Activated naive CD8-positive, alpha-beta T cell treated with anti-CD3 and anti-CD28 coated beads, Interleukin-2, amount 50 U/mL, for 24 hours (primary cell): ENCODE measurements around the gene TSPY8.
"Not testable (repeated sequence)": the region's sequence is repeated elsewhere in the genome, so short reads cannot be mapped to it uniquely, and the experiment has no call there.

Source experiments
- ATAC-seq: fragments of 150-1000 bp; cut with Tn5 transposase; one replicate; pipeline ENCODE4 v1.10.0; 2021
- DNase-seq: peaks from one replicate; pipeline ENCODE4 v3.0.0; 2021
- H3K27ac Mint-ChIP-seq: one replicate; pipeline ENCODE4 v1.8.0; 2021; ENCODE audit warnings: mild to moderate bottlenecking, mixed read lengths
- H3K27me3 Mint-ChIP-seq: one replicate; pipeline ENCODE4 v1.8.0; 2021; ENCODE audit warnings: mixed read lengths
- H3K36me3 Mint-ChIP-seq: one replicate; pipeline ENCODE4 v1.8.0; 2021; ENCODE audit warnings: low read depth, mixed read lengths
- H3K4me1 Mint-ChIP-seq: one replicate; pipeline ENCODE4 v1.8.0; 2021; ENCODE audit warnings: mixed read lengths
- H3K4me3 Mint-ChIP-seq: one replicate; pipeline ENCODE4 v1.8.0; 2021; ENCODE audit warnings: mild to moderate bottlenecking, moderate library complexity, mixed read lengths
- H3K9me3 Mint-ChIP-seq: one replicate; pipeline ENCODE4 v1.8.0; 2021; ENCODE audit warnings: mixed read lengths

TSPY8 gene

GRCh38 chrY:9357497-9357896, at the start of gene TSPY8:
Gene TSPY8, plus strand, starts transcription at chrY:9357797. Its CDS starts 46 bp downstream, at chrY:9357843.
- not testable (repeated sequence) for ATAC-seq, H3K27ac Mint-ChIP-seq, H3K4me3 Mint-ChIP-seq, H3K9me3 Mint-ChIP-seq, H3K4me1 Mint-ChIP-seq, H3K27me3 Mint-ChIP-seq, DNase-seq, H3K36me3 Mint-ChIP-seq

- Mint-ChIP-seq H3K27ac (no peak overlapping the region), H3K4me1 (no peaks in the 10 kb centered on the region), H3K9me3 (no peaks in the 10 kb centered on the region), H3K27me3 (no peaks in the 10 kb centered on the region), H3K36me3 (no peaks in the 10 kb centered on the region), H3K4me3 (no peak overlapping the region)
- ATAC-seq (no peak), DNase-seq (no peak)
Observed at GRCh38 chrY:9320996-9321395, 36.6 kb upstream of the TSPY8 start.

- H3K27me3 Mint-ChIP-seq, H3K27ac Mint-ChIP-seq: not testable (repeated sequence)
Observed at GRCh38 chrY:9337164-9337563, 20.4 kb upstream of the TSPY8 start, which contains the start of gene TSPY4. Gene TSPY4, plus strand, starts transcription at chrY:9337464. Its CDS starts 46 bp downstream, at chrY:9337510.

GRCh38 chrY:9396527-9396926, 38.9 kb downstream of the TSPY8 start:
- not testable (repeated sequence) for H3K27me3 Mint-ChIP-seq, H3K27ac Mint-ChIP-seq, H3K36me3 Mint-ChIP-seq, ATAC-seq, H3K4me3 Mint-ChIP-seq, H3K9me3 Mint-ChIP-seq, H3K4me1 Mint-ChIP-seq
- DNase-seq, result peak; percentile 1

More at GRCh38 chrY:9337164-9337563, 20.4 kb upstream of the TSPY8 start, which contains the start of gene TSPY4:
- not testable (repeated sequence) for H3K4me3 Mint-ChIP-seq, H3K4me1 Mint-ChIP-seq, ATAC-seq, DNase-seq, H3K9me3 Mint-ChIP-seq, H3K36me3 Mint-ChIP-seq

- H3K4me1 Mint-ChIP-seq, ATAC-seq, H3K27me3 Mint-ChIP-seq, H3K36me3 Mint-ChIP-seq, H3K9me3 Mint-ChIP-seq, H3K27ac Mint-ChIP-seq, DNase-seq, H3K4me3 Mint-ChIP-seq: not testable (repeated sequence)
Observed at GRCh38 chrY:9398121-9398520, 40.5 kb downstream of the TSPY8 start, which contains the start of gene TSPY3. Gene TSPY3, plus strand, starts transcription at chrY:9398421. Its CDS starts 46 bp downstream, at chrY:9398467.
